ENCODE measurements around the gene TAOK3. TPM values are rescaled to one million over a fixed set of nuclear protein-coding genes. Genes with fewer than 3 reads are reported as not detected.

The TAOK3 gene
- total RNA-seq, 1 donor from 2014 or later: 15.7 TPM

DNA sequence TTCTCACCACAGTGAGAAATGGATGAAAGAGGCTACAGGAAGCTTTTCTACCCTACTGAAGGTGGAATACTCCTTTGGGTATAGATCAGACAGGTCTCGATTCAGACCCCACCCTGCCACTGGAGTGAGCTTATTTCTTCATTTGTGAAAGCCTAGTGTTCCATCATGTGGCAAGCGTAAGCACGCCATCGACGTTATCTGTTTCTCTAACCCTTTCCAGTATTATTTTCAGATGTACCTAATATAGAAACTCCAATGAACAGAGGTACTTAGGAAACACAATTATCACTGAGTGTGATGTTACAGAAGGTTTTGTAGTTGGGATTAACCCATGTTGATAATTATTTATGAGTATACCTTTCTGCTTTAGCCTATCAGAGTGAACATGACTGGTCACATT lies 224.4 kb downstream of the TAOK3 start:
- Histone ChIP-seq H3K27me3 (ENCODE audit: insufficient read depth, low read length) (no peaks in the 10 kb centered on the region), H3K27ac (ENCODE audit: low read depth, low read length) (no peak overlapping the region), H3K9me3 (ENCODE audit: insufficient read depth, low read depth, low read length) (no peaks in the 10 kb centered on the region), H3K4me1 (ENCODE audit: insufficient read depth, low read length) (no peaks in the 10 kb centered on the region), H3K4me2 (ENCODE audit: low read length) (no peak overlapping the region), H3K4me3 (ENCODE audit: insufficient read depth, low read depth, low read length) (no peak overlapping the region), H4K20me1 (ENCODE audit: insufficient read depth, low read length) (peaks cover 3% of the 10 kb centered on the region), H3K9ac (ENCODE audit: low read length) (no peak overlapping the region), H3K36me3 (ENCODE audit: insufficient read depth, low read length) (peaks cover 29% of the 10 kb centered on the region), H2AFZ (ENCODE audit: low read depth, low read length) (no peak overlapping the region), H3K79me2 (ENCODE audit: insufficient read depth, low read length) (no peaks in the 10 kb centered on the region)
- Mint-ChIP-seq H3K36me3 (ENCODE audit: low read depth, unreplicated experiment) (peaks cover 13% of the 10 kb centered on the region), H3K27me3 (ENCODE audit: low read depth, unreplicated experiment) (no peaks in the 10 kb centered on the region), H3K9me3 (ENCODE audit: unreplicated experiment) (no peaks in the 10 kb centered on the region), H3K4me3 (ENCODE audit: unreplicated experiment) (no peak overlapping the region), H3K4me1 (ENCODE audit: low read depth, unreplicated experiment) (no peaks in the 10 kb centered on the region), H3K27ac (ENCODE audit: unreplicated experiment) (no peak overlapping the region)
- FAIRE-seq: no peak
- TF ChIP-seq, protein P1, sequence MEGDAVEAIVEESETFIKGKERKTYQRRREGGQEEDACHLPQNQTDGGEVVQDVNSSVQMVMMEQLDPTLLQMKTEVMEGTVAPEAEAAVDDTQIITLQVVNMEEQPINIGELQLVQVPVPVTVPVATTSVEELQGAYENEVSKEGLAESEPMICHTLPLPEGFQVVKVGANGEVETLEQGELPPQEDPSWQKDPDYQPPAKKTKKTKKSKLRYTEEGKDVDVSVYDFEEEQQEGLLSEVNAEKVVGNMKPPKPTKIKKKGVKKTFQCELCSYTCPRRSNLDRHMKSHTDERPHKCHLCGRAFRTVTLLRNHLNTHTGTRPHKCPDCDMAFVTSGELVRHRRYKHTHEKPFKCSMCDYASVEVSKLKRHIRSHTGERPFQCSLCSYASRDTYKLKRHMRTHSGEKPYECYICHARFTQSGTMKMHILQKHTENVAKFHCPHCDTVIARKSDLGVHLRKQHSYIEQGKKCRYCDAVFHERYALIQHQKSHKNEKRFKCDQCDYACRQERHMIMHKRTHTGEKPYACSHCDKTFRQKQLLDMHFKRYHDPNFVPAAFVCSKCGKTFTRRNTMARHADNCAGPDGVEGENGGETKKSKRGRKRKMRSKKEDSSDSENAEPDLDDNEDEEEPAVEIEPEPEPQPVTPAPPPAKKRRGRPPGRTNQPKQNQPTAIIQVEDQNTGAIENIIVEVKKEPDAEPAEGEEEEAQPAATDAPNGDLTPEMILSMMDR (IDR thresholded peaks at IDR 0.05; ENCODE audit: insufficient read depth, low read depth, low read length): no peak
- no peak for TF ChIP-seq EZH2 (IDR thresholded peaks at IDR 0.05; ENCODE audit: insufficient read depth, low read length)
- DNase-seq (ENCODE audit: low read depth): no peak

DNA sequence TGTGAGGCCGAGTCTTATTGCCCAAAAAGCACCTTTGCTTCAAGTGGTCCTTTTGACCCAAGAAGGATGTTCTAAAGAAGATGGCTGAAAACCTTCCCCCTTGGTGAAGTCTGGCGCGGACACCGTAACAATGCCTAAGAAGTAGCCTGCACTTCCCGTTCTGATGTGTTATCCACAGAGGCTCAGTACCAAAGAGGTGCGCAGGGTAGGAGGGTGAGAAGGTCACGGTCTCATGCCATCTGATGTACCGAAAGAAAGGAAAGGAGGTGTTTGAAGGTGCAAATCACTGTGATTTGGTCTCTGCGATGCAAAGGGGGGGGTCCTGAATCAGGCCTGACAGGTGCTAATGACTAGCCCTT lies 226.9 kb downstream of the TAOK3 start:
- no peak for TF ChIP-seq EZH2 (IDR thresholded peaks at IDR 0.05; ENCODE audit: insufficient read depth, low read length)
- TF ChIP-seq, protein P1 (IDR thresholded peaks at IDR 0.05; ENCODE audit: insufficient read depth, low read depth, low read length): no peak
- Histone ChIP-seq H3K27me3 (ENCODE audit: insufficient read depth, low read length) (no peaks in the 10 kb centered on the region), H2AFZ (ENCODE audit: low read depth, low read length) (no peak overlapping the region), H3K4me1 (ENCODE audit: insufficient read depth, low read length) (no peaks in the 10 kb centered on the region), H3K4me2 (ENCODE audit: low read length) (no peak overlapping the region), H3K79me2 (ENCODE audit: insufficient read depth, low read length) (peaks cover 1% of the 10 kb centered on the region), H3K9ac (ENCODE audit: low read length) (no peak overlapping the region), H3K36me3 (ENCODE audit: insufficient read depth, low read length) (peaks cover 34% of the 10 kb centered on the region), H3K27ac (ENCODE audit: low read depth, low read length) (no peak overlapping the region), H4K20me1 (ENCODE audit: insufficient read depth, low read length) (peaks cover 10% of the 10 kb centered on the region), H3K9me3 (ENCODE audit: insufficient read depth, low read depth, low read length) (no peaks in the 10 kb centered on the region), H3K4me3 (ENCODE audit: insufficient read depth, low read depth, low read length) (no peak overlapping the region)
- no peaks in the 10 kb centered on the region for H3K4me1 Mint-ChIP-seq (ENCODE audit: low read depth, unreplicated experiment)
- no peak for DNase-seq (ENCODE audit: low read depth)
- FAIRE-seq: no peak
- H3K4me3 Mint-ChIP-seq (ENCODE audit: unreplicated experiment): no peak overlapping the region
- peaks cover 18% of the 10 kb centered on the region for H3K36me3 Mint-ChIP-seq (ENCODE audit: low read depth, unreplicated experiment)
- no peaks in the 10 kb centered on the region for H3K9me3 Mint-ChIP-seq (ENCODE audit: unreplicated experiment)
- H3K27me3 Mint-ChIP-seq (ENCODE audit: low read depth, unreplicated experiment): no peaks in the 10 kb centered on the region
- H3K27ac Mint-ChIP-seq (ENCODE audit: unreplicated experiment): no peak overlapping the region

DNA sequence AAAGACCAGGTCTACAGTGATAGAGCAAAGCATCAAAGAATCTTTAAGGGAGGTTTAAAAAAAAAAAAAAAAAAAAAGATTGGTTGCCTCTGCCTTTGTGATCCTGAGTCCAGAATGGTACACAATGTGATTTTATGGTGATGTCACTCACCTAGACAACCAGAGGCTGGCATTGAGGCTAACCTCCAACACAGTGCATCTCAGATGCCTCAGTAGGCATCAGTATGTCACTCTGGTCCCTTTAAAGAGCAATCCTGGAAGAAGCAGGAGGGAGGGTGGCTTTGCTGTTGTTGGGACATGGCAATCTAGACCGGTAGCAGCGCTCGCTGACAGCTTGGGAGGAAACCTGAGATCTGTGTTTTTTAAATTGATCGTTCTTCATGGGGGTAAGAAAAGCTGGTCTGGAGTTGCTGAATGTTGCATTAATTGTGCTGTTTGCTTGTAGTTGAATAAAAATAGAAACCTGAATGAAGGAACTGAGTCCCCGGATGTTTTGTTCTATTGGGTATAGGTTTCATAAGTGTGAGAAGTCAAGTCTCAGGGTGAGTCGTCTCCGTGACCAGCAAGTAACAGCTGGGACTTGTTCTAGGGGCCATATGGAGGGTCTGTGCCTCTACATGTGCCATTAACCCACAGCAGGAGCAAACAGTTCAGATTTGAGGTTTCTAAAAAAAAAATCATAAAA lies 227.5 kb downstream of the TAOK3 start:
- Histone ChIP-seq H3K27me3 (ENCODE audit: insufficient read depth, low read length) (no peaks in the 10 kb centered on the region), H2AFZ (ENCODE audit: low read depth, low read length) (no peak overlapping the region), H3K9me3 (ENCODE audit: insufficient read depth, low read depth, low read length) (no peaks in the 10 kb centered on the region), H3K36me3 (ENCODE audit: insufficient read depth, low read length) (peaks cover 37% of the 10 kb centered on the region), H3K4me3 (ENCODE audit: insufficient read depth, low read depth, low read length) (no peak overlapping the region), H3K4me2 (ENCODE audit: low read length) (no peak overlapping the region), H3K9ac (ENCODE audit: low read length) (no peak overlapping the region), H3K79me2 (ENCODE audit: insufficient read depth, low read length) (peaks cover 4% of the 10 kb centered on the region), H4K20me1 (ENCODE audit: insufficient read depth, low read length) (peaks cover 10% of the 10 kb centered on the region), H3K4me1 (ENCODE audit: insufficient read depth, low read length) (no peaks in the 10 kb centered on the region), H3K27ac (ENCODE audit: low read depth, low read length) (no peak overlapping the region)
- TF ChIP-seq EZH2 (IDR thresholded peaks at IDR 0.05; ENCODE audit: insufficient read depth, low read length): no peak
- TF ChIP-seq, protein P1 (IDR thresholded peaks at IDR 0.05; ENCODE audit: insufficient read depth, low read depth, low read length): no peak
- Mint-ChIP-seq H3K27me3 (ENCODE audit: low read depth, unreplicated experiment) (no peaks in the 10 kb centered on the region), H3K27ac (ENCODE audit: unreplicated experiment) (no peak overlapping the region), H3K9me3 (ENCODE audit: unreplicated experiment) (no peaks in the 10 kb centered on the region), H3K4me3 (ENCODE audit: unreplicated experiment) (no peak overlapping the region), H3K36me3 (ENCODE audit: low read depth, unreplicated experiment) (peaks cover 20% of the 10 kb centered on the region), H3K4me1 (ENCODE audit: low read depth, unreplicated experiment) (no peaks in the 10 kb centered on the region)
- no peak for FAIRE-seq
- DNase-seq (ENCODE audit: low read depth): no peak

Measured in astrocyte (in vitro differentiated cells and primary cell).